Endothelial cell of umbilical vein (primary cell): Measurements from ENCODE around the gene GABBR2. TPM values are rescaled to one million over a fixed set of nuclear protein-coding genes. Genes with fewer than 3 reads are reported as not detected.
A peak's percentile ranks its signal among the peaks of the same experiment; 100 is the strongest.

Experiments used
- BruUV-seq: library from RNA; stranded (reverse); fragments of 400-500 nt; replicated peaks from 2 replicates; lab custom pipeline; 2021; lab: Mats Ljungman, UMichigan
- CTCF ChIA-PET: fragments of 300-600, 350-600 bp; sonication (Branson Sonifier 250); formaldehyde crosslinking; loops from one replicate; lab custom pipeline; 2021; ENCODE audit warnings: antibody characterized with exemption, inconsistent platforms; lab: Charles Lee
- POLR2A ChIA-PET: fragments of 300-600, 350-600 bp; sonication (Branson Sonifier 250); formaldehyde crosslinking; loops from one replicate; lab custom pipeline; 2021; ENCODE audit warnings: antibody characterized with exemption, inconsistent platforms; lab: Charles Lee
- DNase-seq: peaks from one replicate; pipeline ENCODE4 v3.0.0-alpha.2; 2011; ENCODE audit warnings: low read depth, low spot score
- FAIRE-seq: peaks from 2 replicates; lab custom pipeline; 2011; peaks lifted over from hg19 to GRCh38; lab: Jason Lieb, UNC
- H2AFZ ChIP-seq: 2 replicates; pipeline ENCODE4 v1.6.0; 2012; ENCODE audit warnings: low read depth, low read length, control low read depth, inconsistent platforms
- H3K27ac ChIP-seq: 2 replicates; pipeline ENCODE4 v1.5.1; 2011; ENCODE audit warnings: low read depth, mild to moderate bottlenecking, control low read depth, low read length, moderate library complexity; ENCODE audit not compliant: insufficient read depth
- H3K27me3 ChIP-seq, 2 experiments: 2 replicates each; pipeline versions ENCODE4 v1.6.0 to v1.6.1; 2011; ENCODE audit warnings: low read length in 2 of 2, mixed read lengths in 1 of 2; ENCODE audit not compliant: control insufficient read depth in 2 of 2, insufficient read depth in 2 of 2
- H3K36me3 ChIP-seq, 2 experiments: 2 replicates in 1 of 2; 3 replicates in 1 of 2; pipeline ENCODE4 v1.5.1; 2011; ENCODE audit warnings: low read length in 2 of 2, mild to moderate bottlenecking in 1 of 2, moderate library complexity in 1 of 2; ENCODE audit not compliant: control insufficient read depth in 2 of 2, insufficient read depth in 2 of 2; ENCODE audit errors: extremely low read depth in 1 of 2
- H3K4me1 ChIP-seq: 3 replicates; pipeline ENCODE4 v1.5.1; 2011; ENCODE audit warnings: mild to moderate bottlenecking, low read length; ENCODE audit not compliant: control insufficient read depth, insufficient read depth; ENCODE audit errors: extremely low read depth
- H3K4me2 ChIP-seq: 2 replicates; pipeline ENCODE4 v1.6.1; 2011; ENCODE audit warnings: low read length, control low read depth, mixed read lengths; ENCODE audit not compliant: insufficient read depth
- H3K4me3 ChIP-seq, 3 experiments: fragments of 200-600 bp in 1 of 3; sonication (generic), shearing (Covaris generic) in 1 of 3; replicated peaks in 1 of 3; 2 replicates each; pipeline ENCODE4 v1.5.1; 2011 to 2016; ENCODE audit warnings: control low read depth in 3 of 3, low read length in 3 of 3, mild to moderate bottlenecking in 2 of 3, inconsistent platforms in 1 of 3, low read depth in 1 of 3, moderate library complexity in 1 of 3; ENCODE audit not compliant: insufficient read depth in 1 of 3
- H3K79me2 ChIP-seq: 2 replicates; pipeline ENCODE4 v1.6.0; 2012; ENCODE audit warnings: low read length, inconsistent platforms; ENCODE audit not compliant: control insufficient read depth, insufficient read depth
- H3K9ac ChIP-seq: replicated peaks from 2 replicates; pipeline ENCODE3; 2011; ENCODE audit warnings: low read length, control low read depth; ENCODE audit not compliant: insufficient read depth; ENCODE audit errors: extremely low read depth
- H3K9me1 ChIP-seq: replicated peaks from 3 replicates; pipeline ENCODE4 v1.6.0; 2011; ENCODE audit warnings: mild to moderate bottlenecking, low read length; ENCODE audit not compliant: control insufficient read depth, insufficient read depth; ENCODE audit errors: extremely low read depth
- H3K9me3 ChIP-seq: replicated peaks from 2 replicates; pipeline ENCODE4 v1.5.1; 2012; ENCODE audit warnings: low read length, inconsistent platforms; ENCODE audit not compliant: control insufficient read depth, insufficient read depth
- H4K20me1 ChIP-seq: replicated peaks from 2 replicates; pipeline ENCODE3; 2011; ENCODE audit warnings: mild to moderate bottlenecking, low read length; ENCODE audit not compliant: control insufficient read depth, insufficient read depth; ENCODE audit errors: extremely low read depth
- EZH2 ChIP-seq: IDR thresholded peaks from 2 replicates; pipeline ENCODE4 v1.6.1; 2012; ENCODE audit warnings: borderline replicate concordance, low read depth, mild to moderate bottlenecking, moderate library complexity, low read length, inconsistent platforms; ENCODE audit not compliant: severe bottlenecking
- FOS ChIP-seq: IDR thresholded peaks from 2 replicates; pipeline ENCODE4 v1.6.1; 2011; ENCODE audit warnings: mild to moderate bottlenecking, low read length, moderate library complexity, borderline replicate concordance; ENCODE audit not compliant: insufficient read depth
- GATA2 ChIP-seq: IDR thresholded peaks from 2 replicates; pipeline ENCODE4 v1.7.0; 2011; ENCODE audit warnings: low read depth, mild to moderate bottlenecking, moderate library complexity, mixed read lengths, low read length; ENCODE audit not compliant: insufficient read length, insufficient read depth
- JUN ChIP-seq: IDR thresholded peaks from 2 replicates; pipeline ENCODE4 v1.6.1; 2011; ENCODE audit warnings: borderline replicate concordance, low read depth; ENCODE audit not compliant: insufficient read length, insufficient read depth
- MYC ChIP-seq: IDR thresholded peaks from one replicate; pipeline ENCODE4 v1.6.1; 2011; ENCODE audit warnings: mild to moderate bottlenecking, low read depth, low read length
- POLR2AphosphoS5 ChIP-seq: IDR thresholded peaks from 2 replicates; pipeline ENCODE4 v1.6.1; 2012; ENCODE audit warnings: low read depth, mild to moderate bottlenecking, control low read depth, low read length, moderate library complexity; ENCODE audit not compliant: insufficient read depth
- dilution Hi-C: fragments of 300-500 bp; cut with MboI; formaldehyde crosslinking; loops from one replicate; pipeline ENCODE4 v1.15.0; 2019; ENCODE audit warnings: low sequenced_read_pairs; ENCODE audit not compliant: extremely low pct_ligation_motif_present
- intact Hi-C: fragments of 100-400 bp; cut with micrococcal nuclease; formaldehyde crosslinking; loops from one replicate; pipeline ENCODE4 v1.10.0; 2022
- polyA plus RNA-seq, 4 experiments: library from polyadenylated mRNA; depleted of rRNA in 3 of 4; stranded (reverse) in 3 of 4; unstranded in 1 of 4; fragments of >200 nt; gene quantifications; 2 replicates each; pipeline versions ENCODE4 v1.2.1 to v1.2.3, GENCODE V29; 2011 to 2012; ENCODE audit warnings: missing spikeins in 1 of 4
- total RNA-seq: library from RNA; stranded (reverse); gene quantifications from 2 replicates; pipeline ENCODE4 v1.2.3, GENCODE V29; 2021
- TF ChIP-seq, protein P1 (sequence below), 2 donors: IDR thresholded peaks; 1 replicate in 1 of 2; 2 replicates in 1 of 2; pipeline ENCODE4 v1.5.1; 2011; ENCODE audit warnings: low read length in 2 of 2, mild to moderate bottlenecking in 2 of 2, moderate library complexity in 2 of 2, control low read depth in 1 of 2, inconsistent platforms in 1 of 2, low read depth in 1 of 2; ENCODE audit not compliant: insufficient read depth in 1 of 2; ENCODE audit errors: extremely low read depth in 1 of 2

GABBR2 gene
- total and polyA plus RNA-seq, 2 donors (not counting 3 experiments of a cell fraction or from before 2014, with no cell fraction given): 1.1 to 9.2 TPM

DNA sequence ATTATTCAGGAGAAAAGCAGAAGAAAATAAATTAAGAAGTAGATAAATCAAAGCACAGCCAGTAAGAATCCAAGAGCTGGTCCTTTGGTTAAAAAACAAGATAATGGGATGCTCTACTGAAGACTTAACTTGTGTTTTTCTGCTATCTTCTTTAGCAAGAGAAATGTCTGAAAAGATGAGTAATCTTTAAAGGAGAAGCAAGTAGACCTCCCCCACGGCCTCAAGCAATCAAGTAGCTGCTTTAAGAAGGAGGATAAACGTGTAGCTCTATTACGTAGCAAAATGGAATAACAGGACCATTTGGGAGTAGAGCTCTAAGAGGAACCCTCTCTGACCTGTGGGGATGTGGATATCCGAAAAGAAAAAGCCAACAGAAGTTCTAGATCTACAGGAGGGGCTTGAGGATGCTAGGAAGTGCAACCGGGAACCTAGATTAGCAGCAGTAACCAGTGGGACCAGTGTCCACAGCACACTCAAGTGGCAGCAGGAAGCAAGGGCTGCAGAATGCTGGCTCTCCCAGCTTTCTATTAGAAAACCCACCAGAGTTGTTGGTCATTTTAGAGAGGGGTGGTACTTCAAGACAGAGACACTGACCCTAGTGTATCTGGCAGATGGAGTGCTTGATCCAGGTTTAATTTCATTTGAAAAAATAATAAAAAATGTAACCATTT is 185.4 kb downstream of the GABBR2 start:
- DNase-seq (peak; percentile 30), FAIRE-seq (no peak)
- peak overlapping the region; percentile 52 for H3K4me2 ChIP-seq
- H3K9me1 ChIP-seq: no peaks in the 10 kb centered on the region
- H3K27ac ChIP-seq: peak overlapping the region; percentile 60
- H4K20me1 ChIP-seq: no peaks in the 10 kb centered on the region
- peaks cover 34% of the 10 kb centered on the region for H3K4me1 ChIP-seq
- no peaks in the 10 kb centered on the region for H3K27me3 ChIP-seq
- H3K36me3 ChIP-seq: no peaks in the 10 kb centered on the region
- dilution Hi-C loops (no loop called here), intact Hi-C loops (loop anchor here (1.0 to 2.0 kb wide), 3 partner anchors 167 to 601 kb away; partner anchors contain the start of gene TRMO)
- ChIA-PET POLR2A (no interaction called here), CTCF (interaction anchor here (0.7 to 4.8 kb wide), 27 partner anchors 10 to 267 kb away, joined by 3 to 40 read pairs (median 3); no protein-coding TSS in a partner anchor)
- TF ChIP-seq, protein P1, sequence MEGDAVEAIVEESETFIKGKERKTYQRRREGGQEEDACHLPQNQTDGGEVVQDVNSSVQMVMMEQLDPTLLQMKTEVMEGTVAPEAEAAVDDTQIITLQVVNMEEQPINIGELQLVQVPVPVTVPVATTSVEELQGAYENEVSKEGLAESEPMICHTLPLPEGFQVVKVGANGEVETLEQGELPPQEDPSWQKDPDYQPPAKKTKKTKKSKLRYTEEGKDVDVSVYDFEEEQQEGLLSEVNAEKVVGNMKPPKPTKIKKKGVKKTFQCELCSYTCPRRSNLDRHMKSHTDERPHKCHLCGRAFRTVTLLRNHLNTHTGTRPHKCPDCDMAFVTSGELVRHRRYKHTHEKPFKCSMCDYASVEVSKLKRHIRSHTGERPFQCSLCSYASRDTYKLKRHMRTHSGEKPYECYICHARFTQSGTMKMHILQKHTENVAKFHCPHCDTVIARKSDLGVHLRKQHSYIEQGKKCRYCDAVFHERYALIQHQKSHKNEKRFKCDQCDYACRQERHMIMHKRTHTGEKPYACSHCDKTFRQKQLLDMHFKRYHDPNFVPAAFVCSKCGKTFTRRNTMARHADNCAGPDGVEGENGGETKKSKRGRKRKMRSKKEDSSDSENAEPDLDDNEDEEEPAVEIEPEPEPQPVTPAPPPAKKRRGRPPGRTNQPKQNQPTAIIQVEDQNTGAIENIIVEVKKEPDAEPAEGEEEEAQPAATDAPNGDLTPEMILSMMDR (IDR thresholded peaks at IDR 0.05; ENCODE audit: extremely low read depth in 1 of 2, insufficient read depth in 1 of 2, low read depth in 1 of 2, low read length in 2 of 2): peak; percentile 17 to 45
- no peak for TF ChIP-seq EZH2
- no peak for TF ChIP-seq MYC
- BruUV-seq: no TSS peak
- no peak overlapping the region for H3K9ac ChIP-seq
- peak overlapping the region; percentile 67 for H2AFZ ChIP-seq
- no peaks in the 10 kb centered on the region for H3K79me2 ChIP-seq
- no peak overlapping the region for H3K4me3 ChIP-seq
- H3K9me3 ChIP-seq: no peaks in the 10 kb centered on the region

DNA sequence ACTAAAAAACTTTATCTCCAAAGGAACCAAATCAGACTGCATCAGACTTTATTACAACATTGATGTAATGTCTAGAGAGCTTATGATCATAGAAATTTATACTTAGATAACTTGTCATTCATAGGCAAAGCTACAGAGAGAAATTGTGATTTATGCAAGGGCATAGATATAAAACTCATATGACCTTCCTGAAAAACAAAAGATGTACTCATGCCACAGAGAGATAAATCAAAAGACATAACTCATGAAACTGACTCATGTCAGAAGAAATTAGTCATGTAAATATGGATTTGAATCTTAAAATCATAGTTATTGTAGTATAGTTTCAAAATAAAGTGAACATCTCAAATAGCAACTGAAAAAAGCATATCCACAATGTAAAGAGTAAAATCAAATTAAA is 186.2 kb downstream of the GABBR2 start:
- FAIRE-seq (peak; percentile 54), DNase-seq (peak; percentile 56)
- Histone ChIP-seq H3K9ac (no peak overlapping the region), H2AFZ (no peak overlapping the region), H4K20me1 (no peaks in the 10 kb centered on the region), H3K4me1 (peaks cover 34% of the 10 kb centered on the region), H3K9me3 (no peaks in the 10 kb centered on the region), H3K9me1 (no peaks in the 10 kb centered on the region), H3K79me2 (no peaks in the 10 kb centered on the region), H3K4me2 (peak overlapping the region; percentile 52), H3K36me3 (no peaks in the 10 kb centered on the region), H3K27ac (peak overlapping the region; percentile 60), H3K4me3 (no peak overlapping the region), H3K27me3 (no peaks in the 10 kb centered on the region)
- TF ChIP-seq GATA2 (peak; percentile 87), FOS (peak; percentile 80), POLR2AphosphoS5 (no peak), JUN (peak; percentile 41), MYC (no peak)
- ChIA-PET POLR2A (no interaction called here), CTCF (interaction anchor here (1.0 to 4.8 kb wide), 10 partner anchors 16 to 268 kb away, joined by 3 to 40 read pairs (median 4); no protein-coding TSS in a partner anchor)
- dilution Hi-C loops: no loop called here
- no TSS peak for BruUV-seq
- intact Hi-C loops: loop anchor here (2.0 kb wide), 2 partner anchors 166 to 600 kb away; partner anchors contain the start of gene TRMO
